SHP77 (cell line): ENCODE measurements around the gene SCP2.

Source experiments
- DNase-seq, 2 experiments: peaks; one replicate each; lab custom pipeline; 2025; lab: John Stamatoyannopoulos, UW

Gene SCP2

GRCh38 chr1:53067886-53068285 is 140.8 kb downstream of the SCP2 start:
- no peak for DNase-seq

GRCh38 chr1:53068314-53069099 is 141.4 kb downstream of the SCP2 start:
- no peak for DNase-seq

GRCh38 chr1:53069265-53069662 is 142.2 kb downstream of the SCP2 start:
- DNase-seq, result no peak

GRCh38 chr1:53069663-53070327 is 142.7 kb downstream of the SCP2 start:
- no peak for DNase-seq

- DNase-seq, result no peak
These were observed 143.5 kb downstream of the SCP2 start for GRCh38 chr1:53070621-53071020.

- no peak for DNase-seq
These were observed 144.2 kb downstream of the SCP2 start for GRCh38 chr1:53071167-53071865.

- no peak for DNase-seq
These were observed 144.8 kb downstream of the SCP2 start for GRCh38 chr1:53071915-53072314.

- DNase-seq, result no peak
These were observed 146.2 kb downstream of the SCP2 start for GRCh38 chr1:53073287-53073686.

GRCh38 chr1:53073868-53074311 is 146.8 kb downstream of the SCP2 start:
- DNase-seq, result peak; percentile 13 to 46

- no peak for DNase-seq
These were observed 147.5 kb downstream of the SCP2 start for GRCh38 chr1:53074313-53075154.

GRCh38 chr1:53075206-53075605 is 148.1 kb downstream of the SCP2 start:
- no peak for DNase-seq

GRCh38 chr1:53075761-53076163 is 148.7 kb downstream of the SCP2 start:
- DNase-seq, result no peak

- no peak for DNase-seq
These were observed 149.1 kb downstream of the SCP2 start for GRCh38 chr1:53076165-53076564.

- DNase-seq, result no peak
These were observed 149.9 kb downstream of the SCP2 start for GRCh38 chr1:53076721-53077598.

GRCh38 chr1:53077599-53077965 is 150.5 kb downstream of the SCP2 start:
- no peak for DNase-seq

GRCh38 chr1:53078333-53079101 is 151.4 kb downstream of the SCP2 start:
- no peak for DNase-seq

- DNase-seq, result no peak
These were observed 152.2 kb downstream of the SCP2 start for GRCh38 chr1:53079251-53079650.

- DNase-seq, result no peak
These were observed 153.0 kb downstream of the SCP2 start for GRCh38 chr1:53080041-53080440.

- DNase-seq, result no peak
These were observed 153.7 kb downstream of the SCP2 start for GRCh38 chr1:53080769-53081168.

- DNase-seq, result no peak
These were observed 154.4 kb downstream of the SCP2 start for GRCh38 chr1:53081384-53082066.
